CD4-positive, alpha-beta T cell treated with Interleukin-6 for 4 hours (primary cell): ENCODE data around the gene STRIP2.
"Not testable (repeated sequence)": the region's sequence is repeated elsewhere in the genome, so short reads cannot be mapped to it uniquely, and the experiment has no call there.

Source experiments
- DNase-seq: peaks from one replicate; pipeline ENCODE4 v3.0.0-alpha.2; 2020; ENCODE audit warnings: mixed read lengths

The STRIP2 gene

GRCh38 chr7:129498021-129498420 lies 63.8 kb downstream of the STRIP2 start:
- no peak for DNase-seq

- no peak for DNase-seq
Measured at GRCh38 chr7:129499999-129500398, 65.8 kb downstream of the STRIP2 start.

GRCh38 chr7:129501760-129502707 lies 67.8 kb downstream of the STRIP2 start, which contains the start of gene SMKR1:
TSS of gene SMKR1 (plus strand) at chr7:129502531. CDS start at chr7:129502825, 294 bp downstream.
- DNase-seq, result peak; percentile 96

GRCh38 chr7:129502708-129503685 lies 68.8 kb downstream of the STRIP2 start:
- DNase-seq, result no peak

GRCh38 chr7:129503725-129504124 lies 69.5 kb downstream of the STRIP2 start:
- no peak for DNase-seq

- no peak for DNase-seq
Measured at GRCh38 chr7:129512192-129512591, 78.0 kb downstream of the STRIP2 start.

- no peak for DNase-seq
Measured at GRCh38 chr7:129513546-129513945, 79.3 kb downstream of the STRIP2 start.

- no peak for DNase-seq
Measured at GRCh38 chr7:129514683-129515082, 80.5 kb downstream of the STRIP2 start.

- DNase-seq, result no peak
Measured at GRCh38 chr7:129515381-129515780, 81.1 kb downstream of the STRIP2 start.

- no peak for DNase-seq
Measured at GRCh38 chr7:129517931-129518330, 83.7 kb downstream of the STRIP2 start.

GRCh38 chr7:129519464-129519863 lies 85.2 kb downstream of the STRIP2 start:
- DNase-seq, result no peak

GRCh38 chr7:129522088-129522970 lies 88.1 kb downstream of the STRIP2 start:
- DNase-seq, result no peak

GRCh38 chr7:129522971-129523340 lies 88.7 kb downstream of the STRIP2 start:
- no peak for DNase-seq

- DNase-seq, result no peak
Measured at GRCh38 chr7:129523924-129524323, 89.7 kb downstream of the STRIP2 start.

- DNase-seq, result not testable (repeated sequence)
Measured at GRCh38 chr7:129524405-129524804, 90.2 kb downstream of the STRIP2 start.

- no peak for DNase-seq
Measured at GRCh38 chr7:129525225-129525862, 91.1 kb downstream of the STRIP2 start.

GRCh38 chr7:129529643-129530042 lies 95.4 kb downstream of the STRIP2 start:
- no peak for DNase-seq

- peak; percentile 24 for DNase-seq
Measured at GRCh38 chr7:129530795-129531391, 96.7 kb downstream of the STRIP2 start.

GRCh38 chr7:129531721-129532120 lies 97.5 kb downstream of the STRIP2 start:
- no peak for DNase-seq

- DNase-seq, result no peak
Measured at GRCh38 chr7:129532375-129532774, 98.1 kb downstream of the STRIP2 start.

- not testable (repeated sequence) for DNase-seq
Measured at GRCh38 chr7:129534558-129535274, 100.5 kb downstream of the STRIP2 start.
